ENCODE data around the gene EMILIN2.

EMILIN2 gene

DNA sequence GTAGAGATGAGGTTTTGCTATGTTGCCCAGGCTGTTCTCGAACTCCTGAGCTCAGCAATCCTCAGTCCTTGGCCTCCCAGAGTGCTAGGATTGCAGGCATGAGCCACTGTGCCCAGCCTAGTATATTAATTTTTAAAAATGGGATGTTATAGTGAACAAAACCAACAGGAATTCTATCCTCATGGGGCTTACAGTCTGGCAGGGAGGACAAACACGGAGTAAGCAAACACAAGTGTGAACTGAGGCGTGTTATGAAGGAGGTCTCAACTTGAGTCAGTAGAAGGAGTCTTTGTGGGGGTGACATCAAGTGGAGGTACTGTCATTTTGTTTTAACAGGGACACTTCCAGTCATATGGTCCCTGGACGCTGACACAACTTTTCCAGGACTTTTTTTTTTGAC lies 33.1 kb downstream of the EMILIN2 start:
- DNase-seq = no peak

DNA sequence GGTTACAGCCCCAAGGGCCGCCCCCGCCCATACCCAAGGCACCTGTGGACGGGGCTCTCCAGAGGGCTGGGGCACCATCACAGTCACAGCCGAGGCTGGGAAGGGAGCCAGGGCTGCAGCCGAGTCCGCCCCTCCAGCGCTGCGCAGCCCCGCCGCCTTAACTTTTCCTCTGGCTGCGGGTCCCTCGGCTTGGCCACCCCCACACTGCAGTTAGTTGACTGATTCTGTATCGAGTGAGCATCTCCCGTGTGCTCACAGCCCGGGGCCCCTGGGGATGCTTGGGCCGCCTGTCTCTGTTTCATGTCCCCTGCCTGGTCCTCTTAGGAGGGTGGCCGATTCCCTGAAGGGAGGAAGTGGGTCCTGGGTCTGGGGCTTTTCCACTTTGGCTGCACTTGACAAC lies 33.7 kb downstream of the EMILIN2 start:
- DNase-seq = no peak

DNA sequence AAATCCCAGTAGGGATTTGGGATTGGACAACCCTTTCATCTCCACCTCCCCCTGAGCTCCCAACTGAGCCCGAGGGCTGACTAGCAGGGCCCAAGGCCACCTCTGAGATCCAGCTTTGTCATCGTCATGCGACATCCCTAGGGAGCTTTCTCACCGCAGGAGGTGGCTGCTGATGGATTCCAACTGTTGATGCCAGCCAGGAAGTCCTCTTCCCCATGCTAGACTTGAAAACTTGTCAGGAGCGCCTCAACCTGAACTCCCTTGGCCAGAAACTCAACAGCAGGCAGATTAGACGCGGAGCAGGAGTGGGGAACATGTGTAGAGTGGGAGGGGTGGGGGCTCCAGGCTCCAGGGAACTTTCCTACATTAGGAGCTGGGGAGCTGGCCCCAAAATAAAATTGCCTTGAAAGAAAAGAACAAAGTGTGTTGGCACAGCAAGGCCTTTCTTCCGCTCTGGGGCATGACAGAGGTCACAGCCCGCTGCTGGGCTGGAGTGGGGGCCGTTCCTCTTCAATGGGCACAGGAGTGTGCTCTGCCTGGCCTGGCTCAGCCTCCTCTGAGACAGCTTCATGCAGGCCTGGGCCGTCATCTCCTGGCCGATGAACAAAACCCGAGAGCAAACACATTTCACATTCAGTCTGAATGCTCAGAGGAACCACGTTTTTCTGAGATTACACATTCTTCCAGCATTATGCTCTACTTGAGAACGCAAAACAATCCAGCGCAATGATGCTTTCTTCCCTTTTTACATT lies 34.5 kb downstream of the EMILIN2 start:
- no peak for DNase-seq

DNA sequence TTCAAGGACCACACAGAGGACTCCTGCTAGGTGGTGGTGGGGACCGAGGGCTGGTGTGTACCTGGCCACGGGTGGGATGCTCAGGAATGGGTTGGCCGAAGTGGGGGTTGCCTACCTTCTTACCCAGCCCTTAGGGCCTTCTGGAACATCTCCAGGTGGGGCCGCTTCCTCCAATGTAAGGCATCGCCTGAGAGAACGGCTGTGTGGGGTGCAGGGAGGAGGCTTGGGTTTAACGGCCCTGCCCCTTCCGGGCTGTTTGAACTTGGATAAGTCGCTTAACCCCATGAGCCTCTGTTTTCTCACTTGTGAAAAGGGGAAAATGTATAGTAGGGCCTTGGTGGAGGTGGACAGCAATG lies 35.0 kb downstream of the EMILIN2 start:
- DNase-seq = no peak

DNA sequence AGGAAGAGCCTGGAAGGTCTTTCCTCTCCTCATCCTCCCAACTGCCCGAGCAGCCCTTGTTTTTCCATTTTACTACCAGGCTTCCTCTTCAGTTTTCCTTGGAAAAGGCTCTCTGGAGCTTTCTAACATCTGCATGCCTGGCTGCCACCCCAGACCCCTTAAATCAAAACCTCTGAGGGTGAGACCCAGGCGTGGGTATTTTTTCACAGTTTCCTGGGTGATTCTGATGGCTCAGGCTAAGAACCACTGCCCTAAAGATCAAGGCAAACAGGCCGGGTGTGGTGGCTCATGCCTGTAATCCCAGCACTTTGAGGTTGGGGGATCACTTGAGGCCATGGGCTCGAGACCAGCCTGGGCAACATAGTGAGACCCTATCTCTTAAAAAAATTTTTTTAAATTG lies 35.4 kb downstream of the EMILIN2 start:
- no peak for DNase-seq

DNA sequence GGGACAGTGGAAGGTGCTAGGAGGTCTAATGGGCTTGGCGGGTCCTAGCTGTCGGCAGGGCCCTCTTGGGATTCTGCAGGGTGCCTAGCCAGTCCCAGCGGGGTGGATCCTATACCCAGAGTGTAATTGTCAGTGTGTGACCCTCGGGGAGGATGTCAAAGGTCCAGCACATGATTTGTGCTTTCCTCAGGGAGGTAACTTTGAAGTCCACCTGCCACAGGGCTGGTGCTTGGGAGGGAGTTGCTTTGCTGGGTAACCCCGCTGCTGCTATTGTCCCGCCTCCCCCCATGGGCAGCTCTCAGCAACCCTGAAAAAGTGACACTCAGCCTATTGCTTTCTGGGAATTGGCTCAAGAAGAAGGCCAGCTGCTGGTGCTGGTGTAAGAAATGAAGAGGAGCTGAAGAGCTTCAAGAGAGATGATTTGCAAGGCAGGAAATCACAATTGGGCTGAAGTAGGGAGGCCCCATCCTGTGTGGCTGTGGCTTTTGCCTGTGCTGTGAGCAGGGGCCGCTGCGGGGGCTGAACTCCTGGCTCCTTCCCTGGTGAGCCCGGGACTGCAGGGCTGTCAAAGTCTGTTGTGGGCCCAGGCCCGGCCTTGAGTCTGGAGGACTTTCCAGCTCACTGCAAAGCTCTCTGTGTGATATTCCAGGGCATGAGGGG lies 36.4 kb downstream of the EMILIN2 start:
- DNase-seq = peak; percentile 84

DNA sequence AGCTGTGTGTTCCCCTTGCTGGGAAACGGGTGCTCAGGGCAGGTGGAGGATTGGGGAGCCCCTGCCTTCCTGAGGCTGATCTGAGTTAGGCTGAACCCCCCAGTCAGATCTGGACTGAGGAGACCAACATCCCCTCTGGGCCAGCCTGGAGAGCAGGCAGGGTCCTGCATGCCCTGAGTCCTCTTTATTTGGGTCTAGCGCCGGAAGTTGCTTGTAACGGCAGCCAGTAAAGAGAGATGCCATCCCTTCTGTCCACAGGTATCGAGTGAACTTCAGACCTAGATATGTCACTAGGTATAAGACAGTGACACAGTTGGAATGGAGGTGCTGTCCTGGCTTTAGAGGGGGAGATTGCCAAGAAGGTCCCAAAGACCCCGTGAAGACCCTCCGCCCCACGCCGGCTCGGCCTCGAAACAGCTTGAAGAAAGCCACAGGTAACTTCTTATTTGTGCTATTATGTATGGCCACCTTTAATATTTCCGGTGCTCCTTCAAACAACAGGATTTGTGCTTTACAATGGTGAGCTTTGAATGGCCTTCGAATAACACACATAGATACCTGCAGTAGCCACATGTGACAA lies 38.0 kb downstream of the EMILIN2 start:
- DNase-seq = no peak

DNA sequence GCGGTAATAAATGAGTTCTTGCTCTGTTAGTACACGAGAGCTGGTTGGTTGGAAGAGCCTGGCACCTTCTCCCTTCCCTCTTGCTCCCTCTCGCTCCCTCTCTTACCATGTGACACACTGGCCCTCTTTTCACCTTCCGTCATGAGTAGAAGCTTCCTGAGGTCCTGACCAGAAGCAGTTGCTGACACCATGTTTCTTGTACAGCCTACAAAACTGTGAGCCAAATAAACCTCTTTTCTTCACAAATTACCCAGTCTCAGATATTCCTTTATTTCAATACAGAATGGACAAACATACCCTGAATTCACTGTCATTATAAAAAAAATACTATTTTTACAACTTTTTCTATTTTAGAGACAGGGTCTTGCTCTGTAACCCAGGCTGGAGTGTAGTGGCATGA lies 40.7 kb downstream of the EMILIN2 start:
- DNase-seq = no peak

DNA sequence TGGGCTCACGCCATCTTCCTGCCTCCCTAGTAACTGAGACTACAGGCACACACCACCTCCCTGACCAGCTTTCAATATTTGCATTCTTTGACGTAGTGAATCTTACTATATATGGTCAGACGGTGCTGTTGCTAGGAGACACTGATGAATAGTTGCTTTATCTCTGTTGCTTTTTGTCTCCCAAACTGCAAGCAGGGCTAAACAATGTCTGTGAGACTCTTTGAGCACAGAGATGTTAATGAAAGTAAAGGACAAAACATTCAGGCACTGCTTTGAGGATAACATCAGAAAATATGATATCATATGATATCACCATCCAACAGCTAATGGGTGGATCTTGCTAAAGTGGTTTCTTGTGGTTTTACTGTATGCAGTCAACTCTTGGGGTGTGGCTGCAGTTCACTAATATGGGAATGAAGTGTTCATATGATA lies 43.0 kb downstream of the EMILIN2 start:
- no peak for DNase-seq

DNA sequence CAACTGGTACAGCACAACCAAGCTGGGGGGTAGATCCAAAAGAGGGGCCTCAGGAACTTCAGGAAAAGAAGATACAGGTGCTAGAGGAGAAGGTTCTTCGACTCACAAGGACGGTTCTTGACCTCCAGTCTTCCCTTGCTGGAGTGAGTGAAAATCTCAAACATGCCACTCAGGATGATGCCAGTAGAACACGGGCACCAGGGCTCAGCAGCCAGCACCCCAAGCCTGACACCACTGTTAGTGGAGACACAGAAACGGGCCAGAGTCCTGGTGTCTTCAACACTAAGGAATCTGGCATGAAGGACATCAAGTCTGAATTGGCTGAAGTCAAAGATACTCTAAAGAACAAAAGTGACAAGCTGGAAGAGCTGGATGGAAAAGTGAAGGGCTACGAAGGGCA lies 43.8 kb downstream of the EMILIN2 start:
- DNase-seq = no peak

DNA sequence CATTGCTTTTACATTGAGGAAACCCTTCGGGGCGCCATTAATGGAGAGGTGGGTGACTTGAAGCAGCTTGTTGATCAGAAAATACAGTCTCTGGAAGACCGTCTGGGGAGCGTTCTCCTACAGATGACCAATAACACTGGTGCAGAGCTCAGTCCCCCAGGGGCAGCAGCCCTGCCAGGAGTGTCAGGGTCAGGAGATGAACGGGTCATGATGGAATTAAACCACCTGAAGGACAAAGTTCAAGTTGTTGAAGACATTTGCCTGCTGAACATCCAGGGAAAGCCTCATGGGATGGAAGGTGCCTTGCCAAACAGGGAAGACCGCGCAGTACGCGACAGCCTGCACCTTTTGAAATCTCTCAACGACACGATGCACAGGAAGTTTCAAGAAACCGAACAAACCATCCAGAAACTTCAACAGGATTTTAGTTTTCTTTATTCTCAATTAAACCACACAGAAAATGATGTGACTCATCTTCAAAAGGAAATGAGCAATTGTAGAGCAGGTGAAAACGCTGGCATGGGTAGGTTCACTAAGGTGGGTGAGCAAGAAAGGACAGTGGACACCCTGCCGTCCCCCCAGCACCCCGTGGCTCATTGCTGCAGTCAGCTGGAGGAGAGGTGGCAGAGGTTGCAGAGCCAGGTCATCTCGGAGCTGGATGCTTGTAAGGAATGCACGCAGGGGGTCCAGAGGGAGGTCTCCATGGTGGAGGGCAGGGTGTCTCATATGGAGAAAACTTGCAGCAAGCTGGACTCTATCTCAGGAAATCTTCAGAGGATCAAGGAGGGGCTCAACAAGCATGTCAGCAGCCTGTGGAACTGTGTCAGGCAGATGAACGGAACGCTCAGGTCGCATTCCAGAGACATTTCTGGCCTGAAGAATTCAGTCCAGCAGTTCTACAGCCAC lies 45.0 kb downstream of the EMILIN2 start:
- no peak for DNase-seq

DNA sequence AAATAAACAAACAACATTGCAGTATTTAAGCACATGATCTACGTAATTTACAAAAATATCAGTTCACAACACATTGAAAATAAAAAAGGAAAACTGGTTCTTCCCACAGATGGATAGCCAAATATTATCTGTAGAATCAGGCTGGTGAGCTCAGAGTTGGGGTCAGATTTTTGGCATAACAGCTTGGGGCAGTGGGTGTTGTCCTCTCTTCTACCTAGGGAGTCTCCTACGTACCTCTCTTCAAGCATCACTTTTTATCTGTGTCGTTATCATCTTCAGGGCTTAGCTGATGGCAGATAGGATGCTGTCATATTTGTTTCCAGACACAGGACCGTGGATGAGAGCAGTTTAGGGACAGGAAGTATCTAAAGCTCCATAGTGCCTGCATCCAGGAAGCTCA lies 46.2 kb downstream of the EMILIN2 start:
- no peak for DNase-seq

DNA sequence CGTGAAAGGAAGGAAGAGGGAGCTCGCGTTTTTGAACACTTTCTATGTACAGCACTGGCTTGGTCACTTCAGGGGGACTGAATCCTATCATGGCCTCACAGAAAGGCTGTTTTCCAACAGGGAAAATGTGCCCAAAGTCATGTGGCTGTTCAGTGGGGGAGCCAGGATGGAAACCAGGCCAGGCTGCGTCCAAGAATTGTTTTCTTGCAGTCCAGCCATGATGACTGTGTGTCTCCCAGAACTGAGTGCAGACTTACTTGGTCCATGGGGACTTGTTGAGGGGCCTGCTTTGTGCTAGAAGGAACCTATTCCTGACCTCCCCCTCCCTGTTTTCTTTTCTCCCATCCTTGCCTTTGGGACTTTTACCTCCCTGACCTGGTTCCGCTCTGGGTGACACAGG lies 46.9 kb downstream of the EMILIN2 start:
- DNase-seq = no peak

DNA sequence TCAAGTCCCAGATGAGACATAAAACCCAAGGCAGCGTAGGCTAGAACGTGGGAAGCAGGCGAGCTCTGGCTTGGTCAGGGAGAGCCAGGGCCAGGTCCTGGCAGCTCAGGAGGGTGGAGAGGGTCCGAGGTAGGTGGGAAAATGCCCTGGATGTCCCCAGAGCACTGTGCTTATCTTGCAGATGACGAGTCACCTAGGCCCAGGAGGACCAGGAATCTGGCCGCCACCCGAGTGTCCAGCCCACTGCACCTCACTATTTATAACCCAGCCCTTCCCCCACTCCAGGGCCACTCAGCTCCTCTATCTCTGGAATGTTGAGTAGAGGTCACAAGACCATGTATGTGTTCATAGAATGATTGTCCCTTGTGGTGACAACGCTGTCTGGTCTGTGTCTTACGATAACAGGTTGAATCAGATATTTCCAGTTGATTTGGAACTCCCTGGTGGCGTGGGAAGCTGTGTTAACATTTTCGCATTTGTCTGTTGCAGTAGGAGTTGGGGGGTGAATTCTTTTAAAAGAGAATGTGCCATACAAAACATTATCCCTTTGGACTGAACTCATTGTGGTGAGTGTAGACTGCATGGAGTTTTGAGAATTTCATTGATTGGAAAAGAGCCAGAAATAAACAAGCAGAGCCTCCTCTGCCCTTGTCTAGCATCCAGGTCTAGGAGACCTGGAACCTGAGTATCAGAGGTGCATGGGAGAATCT lies 47.5 kb downstream of the EMILIN2 start:
- no peak for DNase-seq

DNA sequence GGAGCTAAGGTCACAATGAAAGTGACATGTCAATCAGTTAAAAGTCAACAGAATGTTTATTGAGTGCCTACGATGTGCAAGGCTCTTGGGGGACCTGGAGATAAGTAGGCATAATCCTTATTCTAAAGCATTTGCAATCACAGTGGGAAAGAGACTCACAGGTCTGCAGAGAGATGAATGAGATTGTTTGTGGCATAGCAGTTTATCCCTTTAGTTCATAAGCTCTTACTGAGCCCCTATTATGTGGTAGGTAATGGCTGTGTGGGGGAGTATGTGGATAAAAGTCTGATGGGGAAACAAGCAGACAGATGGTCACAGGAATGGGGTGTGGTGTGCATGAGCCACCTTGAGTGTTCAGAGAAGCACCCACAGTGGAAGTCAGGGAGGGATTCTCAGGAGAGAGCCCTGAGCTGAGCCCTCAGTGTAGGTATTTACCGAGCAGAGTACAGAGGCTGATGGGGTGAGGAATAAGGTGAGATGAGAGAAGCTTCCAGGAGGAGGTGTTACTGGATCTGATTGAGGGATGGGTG lies 48.1 kb downstream of the EMILIN2 start:
- no peak for DNase-seq

DNA sequence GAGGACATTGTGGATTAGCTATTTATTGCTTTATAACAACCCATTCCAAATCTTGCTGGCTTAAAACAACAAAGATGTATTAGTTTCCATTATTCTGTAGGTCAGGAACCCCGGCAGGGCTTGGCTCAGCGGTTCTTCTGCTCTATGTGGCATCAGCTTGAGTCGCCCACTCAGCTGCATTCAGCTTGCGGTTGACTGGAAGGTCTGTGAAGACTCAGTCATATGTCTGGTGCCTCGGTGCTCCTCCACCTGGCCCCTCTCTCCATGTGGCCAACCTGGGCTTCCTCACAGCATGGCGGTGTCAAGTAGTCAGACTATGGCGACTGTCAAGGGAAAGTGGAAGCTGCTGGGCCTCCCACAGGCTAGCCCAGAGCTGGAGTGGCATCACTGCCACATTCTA lies 48.6 kb downstream of the EMILIN2 start:
- no peak for DNase-seq

DNA sequence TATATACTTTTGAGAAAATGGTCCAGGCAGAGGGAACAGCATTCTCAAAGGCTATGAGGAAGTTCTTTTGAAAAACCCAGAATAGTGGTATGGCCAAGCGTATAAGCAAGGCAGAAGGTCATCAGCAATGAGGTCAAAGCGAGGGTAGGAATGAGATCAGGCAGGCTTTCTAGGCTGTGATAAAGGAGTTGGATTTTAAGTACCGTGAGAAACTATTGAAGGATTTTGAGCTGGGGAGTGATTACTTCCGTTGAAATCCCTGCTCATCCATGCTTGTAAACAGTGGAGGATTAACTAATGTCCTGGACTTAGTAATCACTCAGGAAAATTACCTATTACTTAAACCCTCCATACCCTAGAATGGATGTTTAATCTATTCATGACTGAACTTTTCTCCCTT lies 50.2 kb downstream of the EMILIN2 start:
- no peak for DNase-seq

DNA sequence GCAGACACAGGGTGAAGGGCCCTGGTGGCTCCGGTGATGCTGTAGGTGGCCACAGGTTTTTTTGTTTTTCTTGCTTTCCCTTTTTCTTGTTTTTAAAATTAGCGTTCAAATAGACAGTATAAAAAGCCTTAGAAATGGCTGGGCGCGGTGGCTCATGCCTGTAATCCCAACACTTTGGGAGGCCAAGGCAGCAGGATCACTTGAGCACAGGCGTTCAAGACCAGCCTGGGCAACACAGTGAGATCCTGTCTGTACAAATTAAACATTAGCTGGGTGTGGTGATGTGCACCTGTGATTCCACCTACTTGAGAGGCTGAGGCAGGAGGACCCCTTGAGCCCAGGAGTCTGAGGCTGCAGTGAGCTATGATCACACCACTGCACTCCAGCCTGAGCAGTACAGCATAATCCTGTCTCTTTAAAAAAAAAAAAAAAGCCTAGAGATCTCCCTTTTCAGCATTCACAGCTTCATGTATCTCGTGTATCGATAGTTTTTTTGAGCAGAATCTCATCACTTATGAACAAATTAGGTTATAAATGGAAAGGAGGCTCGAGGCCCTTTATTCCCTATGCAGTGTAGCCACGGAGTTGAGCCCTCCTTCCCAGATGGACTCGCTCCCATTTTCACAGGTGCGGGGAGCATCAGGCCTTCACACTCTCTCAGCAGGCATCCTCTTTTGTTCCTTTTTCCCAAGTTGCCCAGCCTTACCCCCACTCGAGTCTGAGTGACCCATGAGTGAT lies 50.8 kb downstream of the EMILIN2 start:
- DNase-seq = no peak

DNA sequence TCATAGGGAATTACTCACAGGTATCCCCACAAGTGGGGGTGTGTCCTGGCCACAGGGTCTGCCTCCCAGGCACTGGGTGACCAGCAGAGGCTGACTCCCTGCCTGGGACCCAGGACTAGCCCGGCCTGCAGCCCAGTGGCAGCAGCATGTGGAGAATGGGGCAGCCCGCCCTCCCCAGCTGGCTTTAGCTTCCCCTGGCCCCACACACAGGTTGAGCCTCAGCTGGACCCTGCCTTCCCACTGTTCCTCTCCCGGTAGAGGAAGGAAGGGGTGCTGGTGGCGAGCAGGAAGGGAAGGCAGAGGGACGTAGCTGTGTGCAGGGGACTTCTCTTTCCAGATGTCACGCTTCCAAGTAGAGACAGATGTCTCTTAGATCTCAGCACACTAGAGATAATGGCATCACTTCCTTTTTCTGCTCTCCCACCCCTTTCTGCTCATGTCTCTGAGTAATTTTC lies 51.4 kb downstream of the EMILIN2 start:
- DNase-seq = peak; percentile 56

DNA sequence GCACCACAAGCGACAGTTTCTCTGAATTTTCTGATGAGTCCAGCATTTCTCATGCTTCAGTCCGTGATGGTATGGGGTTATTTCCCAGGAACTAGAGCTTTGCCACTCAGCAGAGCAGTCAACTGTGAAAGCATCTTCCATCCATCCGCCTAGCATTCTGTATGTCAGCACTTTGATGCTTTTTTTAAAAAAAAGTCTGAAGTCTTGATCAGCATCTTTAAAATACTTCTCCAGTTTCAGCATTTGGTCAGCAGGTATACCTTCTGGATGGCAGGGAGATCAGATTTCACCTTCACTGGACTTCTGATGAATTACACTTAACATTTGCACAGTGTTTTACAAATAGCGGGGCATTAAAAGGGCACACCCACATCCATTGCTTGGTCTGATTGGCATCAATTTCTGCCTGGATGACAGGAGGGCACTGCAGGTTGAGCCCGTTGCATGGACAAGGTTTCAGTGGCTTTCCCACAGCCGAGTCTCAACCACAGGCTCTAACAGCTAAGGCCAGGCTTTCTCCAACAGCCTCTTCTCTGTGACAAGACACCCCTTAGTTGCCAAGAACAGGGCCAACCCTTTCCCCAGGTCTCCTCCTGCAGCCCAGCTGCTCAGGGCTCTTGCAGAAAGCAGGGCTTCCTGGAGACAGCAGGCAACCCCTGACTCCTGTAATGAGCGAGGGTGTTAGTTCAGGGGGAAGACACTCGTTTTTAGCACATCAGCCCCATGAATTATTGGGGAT lies 54.0 kb downstream of the EMILIN2 start:
- DNase-seq = no peak

DNA sequence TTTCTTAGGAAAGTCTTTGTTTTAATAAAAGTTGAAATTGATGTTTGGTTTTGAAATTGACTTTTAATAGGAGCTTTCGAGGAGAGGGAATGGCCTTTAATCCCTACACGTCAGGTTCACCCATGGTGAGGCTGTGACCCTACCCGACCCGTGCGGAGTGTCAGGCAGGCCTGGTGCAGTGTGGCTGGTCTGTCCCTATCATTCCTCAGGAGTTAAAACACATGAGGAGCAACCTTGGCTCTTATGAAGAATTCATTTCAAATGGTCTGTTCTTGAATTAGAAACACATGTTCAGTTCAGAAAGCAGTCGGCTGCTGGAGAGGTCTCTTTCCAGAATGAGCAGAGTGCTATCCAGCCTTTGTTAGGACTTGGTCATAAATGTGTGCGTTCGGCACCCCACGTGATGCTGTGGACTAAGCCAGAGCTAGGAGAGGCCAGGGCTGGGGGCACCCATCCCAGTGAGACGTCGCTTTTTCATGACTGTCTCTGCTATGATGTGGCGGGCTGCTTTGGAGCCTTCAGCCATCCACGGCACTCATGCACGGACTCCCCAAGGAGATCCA lies 54.7 kb downstream of the EMILIN2 start:
- DNase-seq = no peak
